Gastroesophageal sphincter (tissue), 3 donors: ENCODE data around the gene LIPT1.

Experiments used
- EP300 ChIP-seq: sonication (generic); formaldehyde crosslinking; IDR thresholded peaks from one replicate; pipeline ENCODE4 v1.6.1; 2017; ENCODE audit warnings: antibody characterized with exemption, mild to moderate bottlenecking
- POLR2A ChIP-seq, 2 donors: fragments of 450-650 bp; IDR thresholded peaks; one replicate each; pipeline ENCODE4 v1.6.1; 2017; ENCODE audit warnings: antibody characterized with exemption in 2 of 2, mild to moderate bottlenecking in 2 of 2, moderate library complexity in 1 of 2
- POLR2AphosphoS5 ChIP-seq: sonication (generic); formaldehyde crosslinking; IDR thresholded peaks from one replicate; pipeline ENCODE4 v1.6.1; 2017; ENCODE audit warnings: antibody characterized with exemption
- TF ChIP-seq, protein P1 (sequence below), 4 experiments: fragments of 200-600 bp in 2 of 4; fragments of 450-650 bp in 2 of 4; sonication (generic) in 1 of 4; IDR thresholded peaks; one replicate each; pipeline ENCODE4 v1.5.1; 2017 to 2019; ENCODE audit warnings: antibody characterized with exemption in 4 of 4, mild to moderate bottlenecking in 2 of 4, moderate library complexity in 2 of 4

GRCh38 chr2:99111945-99112344 lies 42.8 kb upstream of the LIPT1 start:
- TF ChIP-seq, protein P1, sequence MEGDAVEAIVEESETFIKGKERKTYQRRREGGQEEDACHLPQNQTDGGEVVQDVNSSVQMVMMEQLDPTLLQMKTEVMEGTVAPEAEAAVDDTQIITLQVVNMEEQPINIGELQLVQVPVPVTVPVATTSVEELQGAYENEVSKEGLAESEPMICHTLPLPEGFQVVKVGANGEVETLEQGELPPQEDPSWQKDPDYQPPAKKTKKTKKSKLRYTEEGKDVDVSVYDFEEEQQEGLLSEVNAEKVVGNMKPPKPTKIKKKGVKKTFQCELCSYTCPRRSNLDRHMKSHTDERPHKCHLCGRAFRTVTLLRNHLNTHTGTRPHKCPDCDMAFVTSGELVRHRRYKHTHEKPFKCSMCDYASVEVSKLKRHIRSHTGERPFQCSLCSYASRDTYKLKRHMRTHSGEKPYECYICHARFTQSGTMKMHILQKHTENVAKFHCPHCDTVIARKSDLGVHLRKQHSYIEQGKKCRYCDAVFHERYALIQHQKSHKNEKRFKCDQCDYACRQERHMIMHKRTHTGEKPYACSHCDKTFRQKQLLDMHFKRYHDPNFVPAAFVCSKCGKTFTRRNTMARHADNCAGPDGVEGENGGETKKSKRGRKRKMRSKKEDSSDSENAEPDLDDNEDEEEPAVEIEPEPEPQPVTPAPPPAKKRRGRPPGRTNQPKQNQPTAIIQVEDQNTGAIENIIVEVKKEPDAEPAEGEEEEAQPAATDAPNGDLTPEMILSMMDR (IDR thresholded peaks at IDR 0.05): no peak
- TF ChIP-seq EP300 (no peak), POLR2A (IDR thresholded peaks at IDR 0.05) (no peak), POLR2AphosphoS5 (no peak)
